DND-41 (cell line): ENCODE measurements around the gene SFXN2.
"Not testable (repeated sequence)": the region's sequence is repeated elsewhere in the genome, so short reads cannot be mapped to it uniquely, and the experiment has no call there.

Experiments used
- ATAC-seq: fragments of 200-7000 bp; cut with Tn5 transposase; 3 replicates; pipeline ENCODE4 v1.9.1; 2021; ENCODE audit warnings: low read depth; ENCODE audit not compliant: insufficient read depth
- DNase-seq: peaks from one replicate; pipeline ENCODE4 v3.0.0-alpha.2; 2020
- H2AFZ ChIP-seq: 2 replicates; pipeline ENCODE4 v1.6.0; 2012; ENCODE audit warnings: low read depth, low read length
- H3K27ac ChIP-seq: 2 replicates; pipeline ENCODE4 v1.5.1; 2012; ENCODE audit warnings: low read length, inconsistent platforms
- H3K27me3 ChIP-seq: fragments of 200-600 bp; sonication (generic); 2 replicates; pipeline ENCODE4 v1.6.0; 2012; ENCODE audit warnings: low read length, mild to moderate bottlenecking, inconsistent platforms; ENCODE audit not compliant: insufficient read depth, poor library complexity
- H3K36me3 ChIP-seq: 2 replicates; pipeline ENCODE4 v1.5.1; 2012; ENCODE audit warnings: low read length, inconsistent platforms; ENCODE audit not compliant: insufficient read depth
- H3K4me1 ChIP-seq: 2 replicates; pipeline ENCODE4 v1.5.1; 2012; ENCODE audit warnings: mild to moderate bottlenecking, low read length; ENCODE audit not compliant: insufficient read depth
- H3K4me2 ChIP-seq: 2 replicates; pipeline ENCODE4 v1.6.0; 2012; ENCODE audit warnings: mild to moderate bottlenecking, moderate library complexity, low read length, inconsistent platforms; ENCODE audit not compliant: insufficient read depth
- H3K4me3 ChIP-seq, 2 experiments: fragments of 200-600 bp in 1 of 2; shearing (Covaris generic) in 1 of 2; 2 replicates each; pipeline ENCODE4 v1.5.1; 2012 to 2016; ENCODE audit warnings: inconsistent platforms in 2 of 2, low read length in 2 of 2, mild to moderate bottlenecking in 2 of 2, low read depth in 1 of 2, moderate library complexity in 1 of 2
- H3K79me2 ChIP-seq: 2 replicates; pipeline ENCODE4 v1.6.0; 2012; ENCODE audit warnings: low read length, inconsistent platforms; ENCODE audit not compliant: insufficient read depth
- H3K9ac ChIP-seq: 2 replicates; pipeline ENCODE4 v1.6.0; 2012; ENCODE audit warnings: low read depth, mild to moderate bottlenecking, inconsistent platforms, low read length, moderate library complexity
- H3K9me3 ChIP-seq: 2 replicates; pipeline ENCODE4 v1.5.1; 2012; ENCODE audit warnings: low read length, moderate library complexity, mild to moderate bottlenecking, inconsistent platforms; ENCODE audit not compliant: insufficient read depth, severe bottlenecking
- H4K20me1 ChIP-seq: 2 replicates; pipeline ENCODE4 v1.6.0; 2012; ENCODE audit warnings: low read length; ENCODE audit not compliant: insufficient read depth
- EZH2 ChIP-seq: IDR thresholded peaks from 3 replicates; pipeline ENCODE4 v1.6.1; 2012; ENCODE audit warnings: borderline replicate concordance, low read depth, mild to moderate bottlenecking, moderate library complexity, low read length, inconsistent platforms; ENCODE audit not compliant: severe bottlenecking
- TF ChIP-seq, protein P1 (sequence below): IDR thresholded peaks from 2 replicates; pipeline ENCODE4 v1.5.1; 2012; ENCODE audit warnings: borderline replicate concordance, low read length, moderate library complexity, mild to moderate bottlenecking; ENCODE audit not compliant: poor library complexity, severe bottlenecking; ENCODE audit errors: extremely low read depth

Gene SFXN2, protein sequence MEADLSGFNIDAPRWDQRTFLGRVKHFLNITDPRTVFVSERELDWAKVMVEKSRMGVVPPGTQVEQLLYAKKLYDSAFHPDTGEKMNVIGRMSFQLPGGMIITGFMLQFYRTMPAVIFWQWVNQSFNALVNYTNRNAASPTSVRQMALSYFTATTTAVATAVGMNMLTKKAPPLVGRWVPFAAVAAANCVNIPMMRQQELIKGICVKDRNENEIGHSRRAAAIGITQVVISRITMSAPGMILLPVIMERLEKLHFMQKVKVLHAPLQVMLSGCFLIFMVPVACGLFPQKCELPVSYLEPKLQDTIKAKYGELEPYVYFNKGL

DNA sequence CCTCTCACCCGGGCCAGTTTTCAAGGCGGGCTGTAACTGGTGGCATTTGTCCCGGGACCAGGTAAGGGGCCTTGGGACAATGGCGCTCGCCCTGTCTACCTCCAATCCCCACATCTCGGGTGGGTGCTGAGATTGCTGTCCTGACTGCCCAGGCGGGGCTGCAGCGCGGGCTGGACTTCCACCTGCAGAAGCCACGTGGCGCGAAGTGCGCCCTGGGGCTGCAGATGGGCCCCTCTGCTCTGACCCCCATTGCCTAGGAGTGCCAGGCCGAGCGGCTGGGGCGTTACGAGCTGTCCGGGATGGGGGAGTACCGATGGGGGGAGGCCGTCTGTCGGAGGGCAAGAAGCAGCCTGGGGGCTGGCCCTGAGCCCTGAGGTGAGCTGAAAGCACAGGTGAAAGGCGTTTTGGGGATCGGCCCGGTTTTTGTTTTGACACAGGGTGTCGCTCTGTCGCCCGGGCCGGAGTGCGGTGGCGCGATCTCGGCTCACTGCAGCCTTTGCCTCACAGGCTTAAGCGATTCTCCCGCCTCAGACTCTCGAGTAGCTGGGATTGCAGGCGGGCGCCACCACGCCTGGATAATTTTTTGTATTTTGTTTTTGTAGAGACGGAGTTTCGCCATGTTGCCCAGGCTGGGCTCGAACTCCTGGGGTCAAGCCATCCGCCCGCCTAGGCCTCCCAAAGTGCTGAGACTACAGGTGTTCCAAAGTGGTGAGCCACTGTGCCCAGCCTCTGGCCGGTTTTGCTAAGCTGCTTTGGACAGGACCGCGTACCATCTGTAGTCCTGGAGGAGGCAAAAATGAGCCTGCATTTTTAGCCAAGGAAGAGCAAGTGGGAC is at the start of gene SFXN2:
Gene SFXN2, plus strand, starts transcription at position 16 of the 835 bp plus-strand sequence. CDS start 12,001 bp downstream, outside the sequence.
- H3K79me2 ChIP-seq, result peaks cover 44% of the 10 kb centered on the region
- peak within 1 kb of the TSS; percentile 98 for H3K4me3 ChIP-seq
- peak; percentile 25 for ATAC-seq
- DNase-seq, result peak; percentile 56
- peak within 1 kb of the TSS; percentile 77 for H3K27ac ChIP-seq
- H4K20me1 ChIP-seq, result peaks cover 17% of the 10 kb centered on the region; the same call in 1 of the 2 replicates
- no peak for TF ChIP-seq EZH2
- TF ChIP-seq, protein P1, sequence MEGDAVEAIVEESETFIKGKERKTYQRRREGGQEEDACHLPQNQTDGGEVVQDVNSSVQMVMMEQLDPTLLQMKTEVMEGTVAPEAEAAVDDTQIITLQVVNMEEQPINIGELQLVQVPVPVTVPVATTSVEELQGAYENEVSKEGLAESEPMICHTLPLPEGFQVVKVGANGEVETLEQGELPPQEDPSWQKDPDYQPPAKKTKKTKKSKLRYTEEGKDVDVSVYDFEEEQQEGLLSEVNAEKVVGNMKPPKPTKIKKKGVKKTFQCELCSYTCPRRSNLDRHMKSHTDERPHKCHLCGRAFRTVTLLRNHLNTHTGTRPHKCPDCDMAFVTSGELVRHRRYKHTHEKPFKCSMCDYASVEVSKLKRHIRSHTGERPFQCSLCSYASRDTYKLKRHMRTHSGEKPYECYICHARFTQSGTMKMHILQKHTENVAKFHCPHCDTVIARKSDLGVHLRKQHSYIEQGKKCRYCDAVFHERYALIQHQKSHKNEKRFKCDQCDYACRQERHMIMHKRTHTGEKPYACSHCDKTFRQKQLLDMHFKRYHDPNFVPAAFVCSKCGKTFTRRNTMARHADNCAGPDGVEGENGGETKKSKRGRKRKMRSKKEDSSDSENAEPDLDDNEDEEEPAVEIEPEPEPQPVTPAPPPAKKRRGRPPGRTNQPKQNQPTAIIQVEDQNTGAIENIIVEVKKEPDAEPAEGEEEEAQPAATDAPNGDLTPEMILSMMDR, result peak; percentile 52
- peak within 1 kb of the TSS; percentile 84 for H3K9ac ChIP-seq
- peak within 1 kb of the TSS; percentile 88 for H2AFZ ChIP-seq
- no peaks in the 10 kb centered on the region for H3K9me3 ChIP-seq
- H3K36me3 ChIP-seq, result peaks cover 18% of the 10 kb centered on the region
- H3K4me1 ChIP-seq, result peaks cover 47% of the 10 kb centered on the region
- H3K4me2 ChIP-seq, result peak within 1 kb of the TSS; percentile 82
- no peaks in the 10 kb centered on the region for H3K27me3 ChIP-seq

DNA sequence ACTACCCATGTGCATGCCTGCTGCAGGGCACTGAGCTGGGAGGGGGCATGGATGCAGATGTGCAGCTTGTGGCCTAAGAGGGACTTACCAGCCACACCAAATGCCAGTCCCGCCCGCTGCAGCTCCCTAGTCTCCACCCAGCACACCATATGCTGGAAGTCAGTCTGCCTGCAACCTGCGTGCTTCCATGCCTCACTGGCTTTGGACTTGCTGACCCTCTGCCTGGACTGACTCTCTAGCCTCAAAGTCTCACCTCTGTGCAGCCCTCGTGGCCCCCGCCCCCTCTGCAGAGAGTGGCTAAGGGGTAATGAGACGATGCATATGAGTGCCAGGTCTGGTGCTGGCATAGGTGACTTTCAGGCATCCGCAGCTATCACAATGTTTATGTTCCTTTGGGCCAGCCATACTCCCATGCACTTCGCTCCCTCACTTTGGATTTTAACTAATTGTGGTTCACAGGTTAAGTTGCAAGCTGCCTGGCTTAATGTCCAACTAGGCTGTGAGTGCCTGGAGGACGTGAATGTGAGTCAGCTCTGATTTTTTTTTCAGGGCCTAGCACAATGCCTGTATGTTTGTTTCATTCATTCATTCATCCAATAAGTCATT is 48.4 kb upstream of the SFXN2 start:
- peaks cover 8% of the 10 kb centered on the region; the same call in 1 of the 2 replicates for H4K20me1 ChIP-seq
- H3K27me3 ChIP-seq, result no peaks in the 10 kb centered on the region
- H2AFZ ChIP-seq, result no peak overlapping the region
- no peaks in the 10 kb centered on the region for H3K79me2 ChIP-seq
- ATAC-seq (no peak), DNase-seq (no peak)
- no peak overlapping the region for H3K4me3 ChIP-seq
- no peak overlapping the region for H3K9ac ChIP-seq
- no peaks in the 10 kb centered on the region for H3K36me3 ChIP-seq
- H3K9me3 ChIP-seq, result no peaks in the 10 kb centered on the region
- H3K27ac ChIP-seq, result no peak overlapping the region
- TF ChIP-seq, protein P1, result no peak
- no peak for TF ChIP-seq EZH2
- H3K4me2 ChIP-seq, result no peak overlapping the region
- H3K4me1 ChIP-seq, result peaks cover 10% of the 10 kb centered on the region

DNA sequence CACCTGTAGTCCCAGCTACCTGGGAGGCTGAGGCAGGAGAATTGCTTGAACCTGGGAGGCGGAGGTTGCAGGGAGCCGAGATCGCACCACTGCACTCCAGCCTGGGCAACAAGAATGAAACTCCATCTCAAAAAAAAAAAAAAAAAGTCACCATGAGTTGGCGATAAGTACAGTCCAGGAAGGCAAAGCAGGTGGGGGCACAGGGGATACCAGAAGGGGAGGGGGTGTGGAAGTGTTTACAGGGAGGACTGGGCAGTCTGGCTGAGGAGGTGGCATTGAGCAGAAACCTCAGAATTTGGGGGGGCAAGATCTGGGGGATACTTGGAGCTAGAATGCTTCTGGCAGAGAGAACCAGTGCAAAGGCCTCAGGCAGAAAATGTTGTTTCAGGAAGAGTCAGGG is 47.0 kb upstream of the SFXN2 start:
- not testable (repeated sequence) for H3K9ac ChIP-seq, ATAC-seq, H3K4me2 ChIP-seq, H3K4me1 ChIP-seq, H3K79me2 ChIP-seq, DNase-seq, H2AFZ ChIP-seq, H3K36me3 ChIP-seq, H3K9me3 ChIP-seq, H3K27ac ChIP-seq, H4K20me1 ChIP-seq, H3K4me3 ChIP-seq, H3K27me3 ChIP-seq
